ENCODE data around the gene PRKACB.

PRKACB gene

GRCh38 chr1:84159533-84160240 is 15.6 kb downstream of the PRKACB start:
- FAIRE-seq = no peak

GRCh38 chr1:84162295-84162694 is 18.2 kb downstream of the PRKACB start:
- no peak for FAIRE-seq

- FAIRE-seq = no peak
Observed at GRCh38 chr1:84163123-84163931, 19.3 kb downstream of the PRKACB start.

- peak; percentile 95 for FAIRE-seq
Observed at GRCh38 chr1:84164161-84164560, 20.1 kb downstream of the PRKACB start.

- no peak for FAIRE-seq
Observed at GRCh38 chr1:84164567-84165021, 20.5 kb downstream of the PRKACB start.

GRCh38 chr1:84165601-84166000 is 21.5 kb downstream of the PRKACB start:
- FAIRE-seq = no peak

GRCh38 chr1:84166797-84167196 is 22.7 kb downstream of the PRKACB start:
- peak; percentile 94 for FAIRE-seq

GRCh38 chr1:84168783-84169182 is 24.7 kb downstream of the PRKACB start:
- FAIRE-seq = no peak

- FAIRE-seq = no peak
Observed at GRCh38 chr1:84170171-84170570, 26.1 kb downstream of the PRKACB start.

- FAIRE-seq = no peak
Observed at GRCh38 chr1:84171481-84171880, 27.4 kb downstream of the PRKACB start.

GRCh38 chr1:84174051-84174556 is 30.0 kb downstream of the PRKACB start:
- FAIRE-seq = peak; percentile 91

GRCh38 chr1:84181350-84182005 is 37.4 kb downstream of the PRKACB start:
- peak; percentile 73 for FAIRE-seq

- no peak for FAIRE-seq
Observed at GRCh38 chr1:84190455-84190854, 46.4 kb downstream of the PRKACB start.

- no peak for FAIRE-seq
Observed at GRCh38 chr1:84192681-84193080, 48.6 kb downstream of the PRKACB start.

GRCh38 chr1:84198832-84199231 is 54.8 kb downstream of the PRKACB start:
- no peak for FAIRE-seq

- no peak for FAIRE-seq
Observed at GRCh38 chr1:84199257-84199656, 55.2 kb downstream of the PRKACB start.

GRCh38 chr1:84202126-84202525 is 58.1 kb downstream of the PRKACB start:
- FAIRE-seq = no peak

- FAIRE-seq = no peak
Observed at GRCh38 chr1:84206375-84206774, 62.3 kb downstream of the PRKACB start.

- peak; percentile 64 for FAIRE-seq
Observed at GRCh38 chr1:84208935-84209334, 64.9 kb downstream of the PRKACB start.

GRCh38 chr1:84214115-84214956 is 70.3 kb downstream of the PRKACB start:
- FAIRE-seq = no peak

GRCh38 chr1:84217239-84217638 is 73.2 kb downstream of the PRKACB start:
- no peak for FAIRE-seq

GRCh38 chr1:84223751-84224432 is 79.8 kb downstream of the PRKACB start:
- FAIRE-seq = no peak

Measured in islet of Langerhans (tissue), 1 donor.